Hair follicle dermal papilla cell (primary cell): ENCODE data around the gene RAD50. TPM values are rescaled to one million over a fixed set of nuclear protein-coding genes. Genes with fewer than 3 reads are reported as not detected.

Experiments used
- total RNA-seq: library from RNA; depleted of rRNA; stranded (reverse); fragments of >200 nt; gene quantifications from 2 replicates; pipeline ENCODE4 v1.2.3, GENCODE V29; 2012

Gene RAD50
- 25.5 and 28.7 TPM in 2 replicates for total RNA-seq

GRCh38 chr5:132556763-132557477 lies at the start of gene RAD50:
Gene RAD50, plus strand, starts transcription at chr5:132556977. Its CDS starts 348 bp downstream, at chr5:132557325.

DNA sequence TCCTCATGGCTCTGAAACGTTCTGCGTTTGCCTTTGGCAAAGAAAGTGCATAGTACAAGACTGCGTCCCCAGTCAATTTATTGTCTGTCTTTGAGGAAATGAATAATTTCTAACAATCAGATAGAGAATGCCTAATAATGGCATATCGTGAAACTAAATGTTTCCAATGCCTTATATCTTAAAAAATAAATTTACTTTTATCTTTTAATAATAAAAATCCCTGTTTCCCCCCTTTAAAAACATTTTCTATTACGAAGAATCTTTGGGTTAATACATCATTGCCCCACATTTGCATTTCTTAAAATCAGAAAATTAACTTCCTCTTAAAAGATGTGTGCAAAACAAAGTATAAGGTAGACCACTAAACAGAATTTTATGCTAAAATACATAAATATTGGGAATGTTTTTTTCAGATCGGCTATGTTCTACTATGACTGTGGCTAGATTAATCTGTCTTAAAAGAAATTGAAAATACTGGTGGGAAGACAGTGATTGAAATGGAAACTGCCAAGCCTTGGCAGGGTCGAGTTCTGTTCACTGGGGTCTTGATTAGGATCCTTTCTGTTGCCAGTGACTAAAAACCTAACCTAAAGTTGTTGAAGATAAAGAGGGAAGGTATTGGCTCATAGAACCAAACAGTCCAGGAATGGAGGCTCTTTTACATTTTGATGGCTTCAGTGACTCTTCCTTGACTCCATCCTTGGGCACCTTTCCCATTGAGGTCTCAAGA lies 13.1 kb upstream of the RAD50 start, which contains the start of gene IL5:
Gene IL5, minus strand, starts transcription at position 51 of the 730 bp plus-strand sequence. Its CDS starts 44 bp downstream, at position 7.

GRCh38 chr5:132657676-132658380 lies 101.1 kb downstream of the RAD50 start, which contains the start of gene IL13:
Gene IL13, plus strand, starts transcription at chr5:132658173. Its CDS starts 14 bp downstream, at chr5:132658187.

DNA sequence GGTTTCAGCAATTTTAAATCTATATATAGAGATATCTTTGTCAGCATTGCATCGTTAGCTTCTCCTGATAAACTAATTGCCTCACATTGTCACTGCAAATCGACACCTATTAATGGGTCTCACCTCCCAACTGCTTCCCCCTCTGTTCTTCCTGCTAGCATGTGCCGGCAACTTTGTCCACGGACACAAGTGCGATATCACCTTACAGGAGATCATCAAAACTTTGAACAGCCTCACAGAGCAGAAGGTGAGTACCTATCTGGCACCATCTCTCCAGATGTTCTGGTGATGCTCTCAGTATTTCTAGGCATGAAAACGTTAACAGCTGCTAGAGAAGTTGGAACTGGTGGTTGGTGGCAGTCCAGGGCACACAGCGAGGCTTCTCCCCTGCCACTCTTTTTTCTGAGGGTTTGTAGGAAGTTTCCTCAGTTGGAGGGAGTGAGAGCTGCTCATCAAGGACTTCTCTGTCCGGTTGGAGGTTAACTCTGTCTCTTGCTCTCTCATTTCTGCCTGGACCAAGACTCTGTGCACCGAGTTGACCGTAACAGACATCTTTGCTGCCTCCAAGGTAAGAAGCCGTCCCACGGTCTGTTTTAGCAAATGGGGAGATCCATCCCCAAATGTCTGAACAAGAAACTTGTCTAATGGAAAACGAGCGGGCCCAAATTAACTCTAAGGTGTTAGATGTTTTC lies 117.3 kb downstream of the RAD50 start, which contains the start of gene IL4:
Gene IL4, plus strand, starts transcription at position 51 of the 692 bp plus-strand sequence. Its CDS starts 62 bp downstream, at position 113.

Other genes with a start within 250 kb of the RAD50 start
- gene SLC22A5, start 187.3 kb upstream of the RAD50 start, total RNA-seq: 8.0 and 9.6 TPM in 2 replicates
- gene IRF1, start 66.2 kb upstream of the RAD50 start, total RNA-seq: 76.4 and 90.7 TPM in 2 replicates
- not detected in 2 replicates for gene IL5, start 13.5 kb upstream of the RAD50 start, total RNA-seq
- 0.16 and 0.24 TPM in 2 replicates for gene IL13, start 101.2 kb downstream of the RAD50 start, total RNA-seq
- not detected in 2 replicates for gene IL4, start 117.0 kb downstream of the RAD50 start, total RNA-seq
- gene KIF3A, start 180.6 kb downstream of the RAD50 start, total RNA-seq: 8.1 and 9.7 TPM in 2 replicates
- gene CCNI2, start 190.4 kb downstream of the RAD50 start, total RNA-seq: not detected in 2 replicates
- 58.5 and 65.4 TPM in 2 replicates for gene SEPTIN8, start 220.3 kb downstream of the RAD50 start, total RNA-seq